CD4-positive, alpha-beta T cell (primary cell): ENCODE data around the gene HSD17B13. TPM values are rescaled to one million over a fixed set of nuclear protein-coding genes. Genes with fewer than 3 reads are reported as not detected.

ENCODE experiments used
- ATAC-seq: fragments of 200-7000 bp; cut with Tn5 transposase; one replicate; pipeline ENCODE4 v1.10.0; 2022; ENCODE audit warnings: mild to moderate bottlenecking; ENCODE audit not compliant: poor library complexity
- CTCF ChIA-PET: fragments of 350-600 bp; sonication (Branson Sonifier 250); formaldehyde crosslinking; loops from one replicate; lab custom pipeline; 2021; ENCODE audit warnings: antibody characterized with exemption, inconsistent platforms; lab: Charles Lee
- POLR2A ChIA-PET: fragments of 350-600 bp; sonication (Branson Sonifier 250); formaldehyde crosslinking; loops from one replicate; lab custom pipeline; 2021; ENCODE audit warnings: antibody characterized with exemption, inconsistent platforms; lab: Charles Lee
- DNase-seq, 14 experiments: peaks; one replicate each; pipeline ENCODE4 v3.0.0-alpha.2; 2013 to 2020; ENCODE audit warnings: mixed read lengths in 2 of 14
- H3K27ac ChIP-seq, 2 donors: one replicate each; pipeline versions ENCODE4 v1.5.1 to v1.7.0; 2013; ENCODE audit warnings: low read length in 2 of 2, low read depth in 1 of 2, mild to moderate bottlenecking in 1 of 2
- H3K27me3 ChIP-seq, 2 experiments: 1 replicate in 1 of 2; 2 replicates in 1 of 2; pipeline versions ENCODE4 v1.6.1 to v1.7.0; 2013; ENCODE audit warnings: low read length in 2 of 2, control low read depth in 1 of 2, mild to moderate bottlenecking in 1 of 2, moderate library complexity in 1 of 2; ENCODE audit not compliant: insufficient read depth in 2 of 2, control insufficient read depth in 1 of 2
- H3K36me3 ChIP-seq: one replicate; pipeline ENCODE4 v1.6.1; 2013; ENCODE audit warnings: low read length, control low read depth; ENCODE audit not compliant: insufficient read depth
- H3K4me1 ChIP-seq: one replicate; pipeline ENCODE4 v1.6.1; 2013; ENCODE audit warnings: low read length, control low read depth; ENCODE audit not compliant: insufficient read depth
- H3K4me3 ChIP-seq: one replicate; pipeline ENCODE4 v1.5.1; 2013; ENCODE audit warnings: mild to moderate bottlenecking, low read length, moderate library complexity
- H3K9me3 ChIP-seq, 2 experiments: 1 replicate in 1 of 2; 2 replicates in 1 of 2; pipeline versions ENCODE4 v1.6.1 to v1.7.0; 2013; ENCODE audit warnings: low read length in 2 of 2, mild to moderate bottlenecking in 2 of 2, control low read depth in 1 of 2, moderate library complexity in 1 of 2; ENCODE audit not compliant: control insufficient read depth in 1 of 2, insufficient read depth in 1 of 2
- H3K27ac Mint-ChIP-seq: one replicate; pipeline ENCODE4 v1.8.0; 2020; ENCODE audit warnings: mixed read lengths
- H3K27me3 Mint-ChIP-seq: one replicate; pipeline ENCODE4 v1.8.0; 2021; ENCODE audit warnings: mixed read lengths
- H3K36me3 Mint-ChIP-seq: one replicate; pipeline ENCODE4 v1.8.0; 2021; ENCODE audit warnings: low read depth, mixed read lengths
- H3K4me1 Mint-ChIP-seq: one replicate; pipeline ENCODE4 v1.8.0; 2021; ENCODE audit warnings: low read depth, mixed read lengths
- H3K4me3 Mint-ChIP-seq: one replicate; pipeline ENCODE4 v1.8.0; 2020; ENCODE audit warnings: mild to moderate bottlenecking, mixed read lengths
- H3K9me3 Mint-ChIP-seq: one replicate; pipeline ENCODE4 v1.8.0; 2020; ENCODE audit warnings: mixed read lengths
- CTCF ChIP-seq: fragments of 200-600 bp; IDR thresholded peaks from one replicate; pipeline ENCODE4 v1.8.0; 2022; ENCODE audit warnings: antibody characterized with exemption, mild to moderate bottlenecking
- intact Hi-C, 2 experiments: fragments of 100-400 bp; cut with DNase I in 1 of 2; cut with micrococcal nuclease in 1 of 2; formaldehyde crosslinking; loops; one replicate each; pipeline versions ENCODE4 v1.15.1 to v1.9.0; 2023 to 2025; cut with DNase I, micrococcal nuclease
- total RNA-seq, 174 experiments: library from RNA in 2 of 174; stranded (reverse) in 2 of 174; gene quantifications; one replicate each; pipeline ENCODE4 v1.2.3 and lab custom pipeline; 2021 to 2026

HSD17B13 gene
- total RNA-seq, 2 experiments from 2014 or later, result 0.17 to 0.27 TPM

- CTCF ChIA-PET, result interaction anchor here (3.4 kb wide), 1 partner anchor 11 kb away, joined by 8 read pairs; no protein-coding TSS in a partner anchor
- Mint-ChIP-seq H3K4me1 (peaks cover 4% of the 10 kb centered on the region), H3K4me3 (no peak overlapping the region), H3K27me3 (no peaks in the 10 kb centered on the region), H3K9me3 (no peaks in the 10 kb centered on the region), H3K36me3 (peaks cover 81% of the 10 kb centered on the region), H3K27ac (no peak overlapping the region)
- peaks cover 68% of the 10 kb centered on the region for H3K36me3 ChIP-seq
- DNase-seq, result no peak
- POLR2A ChIA-PET, result no interaction called here
- TF ChIP-seq CTCF, result no peak
- no peaks in the 10 kb centered on the region for H3K4me1 ChIP-seq
- intact Hi-C loops, result no loop called here
- no peaks in the 10 kb centered on the region for H3K9me3 ChIP-seq
- H3K27me3 ChIP-seq, result no peaks in the 10 kb centered on the region
- no peak overlapping the region for H3K27ac ChIP-seq
- no peak overlapping the region for H3K4me3 ChIP-seq
- no peak for ATAC-seq
Observed at GRCh38 chr4:87365348-87365747, 42.7 kb upstream of the HSD17B13 start.

DNA sequence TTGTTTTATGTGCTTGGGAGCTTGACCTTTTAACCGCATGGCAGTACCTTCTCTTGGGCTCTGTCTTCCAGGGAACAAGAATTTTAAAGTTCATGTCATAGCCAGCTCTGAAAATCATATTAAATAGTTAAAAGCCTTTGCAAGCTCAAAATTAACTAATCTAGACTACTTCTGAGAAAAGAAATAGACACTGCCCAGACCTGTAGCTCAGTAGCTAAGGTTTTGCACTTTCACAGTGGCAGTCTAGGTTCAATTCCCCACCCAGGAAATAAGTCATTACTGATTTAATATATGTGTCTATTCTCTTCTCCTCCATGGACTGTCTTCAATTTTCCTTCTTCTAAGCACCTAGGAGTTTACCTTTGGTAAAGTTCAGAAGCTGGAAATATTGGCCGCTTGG lies 40.9 kb upstream of the HSD17B13 start:
- H3K27ac Mint-ChIP-seq, result no peak overlapping the region
- Histone ChIP-seq H3K36me3 (peaks cover 67% of the 10 kb centered on the region), H3K9me3 (no peaks in the 10 kb centered on the region), H3K4me1 (no peaks in the 10 kb centered on the region), H3K27ac (no peak overlapping the region), H3K4me3 (no peak overlapping the region), H3K27me3 (no peaks in the 10 kb centered on the region)
- peaks cover 70% of the 10 kb centered on the region for H3K36me3 Mint-ChIP-seq
- TF ChIP-seq CTCF, result no peak
- intact Hi-C loops, result no loop called here
- H3K4me1 Mint-ChIP-seq, result no peaks in the 10 kb centered on the region
- no peaks in the 10 kb centered on the region for H3K27me3 Mint-ChIP-seq
- ATAC-seq (no peak), DNase-seq (no peak)
- ChIA-PET CTCF (interaction anchor here (0.7 to 3.4 kb wide), 4 partner anchors 10 to 102 kb away, joined by 3 to 8 read pairs (median 3); no protein-coding TSS in a partner anchor), POLR2A (no interaction called here)
- no peak overlapping the region for H3K4me3 Mint-ChIP-seq
- H3K9me3 Mint-ChIP-seq, result no peaks in the 10 kb centered on the region

- no peaks in the 10 kb centered on the region for H3K9me3 ChIP-seq
- peaks cover 45% of the 10 kb centered on the region for H3K36me3 ChIP-seq
- ChIA-PET POLR2A (no interaction called here), CTCF (no interaction called here)
- no peak for ATAC-seq
- H3K9me3 Mint-ChIP-seq, result no peaks in the 10 kb centered on the region
- H3K4me1 ChIP-seq, result no peaks in the 10 kb centered on the region
- H3K36me3 Mint-ChIP-seq, result peaks cover 62% of the 10 kb centered on the region
- H3K4me1 Mint-ChIP-seq, result no peaks in the 10 kb centered on the region
- no peak for TF ChIP-seq CTCF
- H3K27me3 ChIP-seq, result no peaks in the 10 kb centered on the region
- H3K27me3 Mint-ChIP-seq, result no peaks in the 10 kb centered on the region
- intact Hi-C loops, result no loop called here
- no peak for DNase-seq
- no peak overlapping the region for H3K4me3 ChIP-seq
- H3K27ac ChIP-seq, result no peak overlapping the region
- H3K27ac Mint-ChIP-seq, result no peak overlapping the region
- H3K4me3 Mint-ChIP-seq, result no peak overlapping the region
Observed at GRCh38 chr4:87360338-87360935, 37.8 kb upstream of the HSD17B13 start.
